Measurements from ENCODE around the gene EXOSC5.

GRCh38 chr19:41439441-41440222 is 42.5 kb upstream of the EXOSC5 start, which contains the start of gene DMAC2:
- TF ChIP-seq CTCF (IDR thresholded peaks at IDR 0.05), result no peak
- TF ChIP-seq POLR2A (IDR thresholded peaks at IDR 0.05), result no peak
